IPS-20b (cell line): ENCODE data around the gene NVL.

Experiments
- H3K27ac ChIP-seq: one replicate; pipeline ENCODE4 v1.5.1; 2013; ENCODE audit warnings: low read length
- H3K27me3 ChIP-seq: 2 replicates; pipeline ENCODE4 v1.6.1; 2013; ENCODE audit warnings: mild to moderate bottlenecking, low read length, inconsistent platforms; ENCODE audit not compliant: insufficient read depth
- H3K36me3 ChIP-seq: 2 replicates; pipeline ENCODE4 v1.6.1; 2013; ENCODE audit warnings: low read depth, mild to moderate bottlenecking, inconsistent platforms, low read length, moderate library complexity; ENCODE audit not compliant: insufficient read depth
- H3K4me1 ChIP-seq: 2 replicates; pipeline ENCODE4 v1.6.1; 2013; ENCODE audit warnings: mild to moderate bottlenecking, control low read depth, inconsistent platforms, low read length, moderate library complexity; ENCODE audit not compliant: insufficient read depth
- H3K4me3 ChIP-seq: 2 replicates; pipeline ENCODE4 v1.5.1; 2013; ENCODE audit warnings: mild to moderate bottlenecking, low read length, inconsistent platforms
- H3K9ac ChIP-seq: 2 replicates; pipeline ENCODE4 v1.6.1; 2013; ENCODE audit warnings: low read depth, mild to moderate bottlenecking, inconsistent platforms, low read length, moderate library complexity
- H3K9me3 ChIP-seq: 2 replicates; pipeline ENCODE4 v1.6.1; 2013; ENCODE audit warnings: mild to moderate bottlenecking, low read depth, low read length, inconsistent platforms; ENCODE audit not compliant: insufficient read depth

NVL gene

DNA sequence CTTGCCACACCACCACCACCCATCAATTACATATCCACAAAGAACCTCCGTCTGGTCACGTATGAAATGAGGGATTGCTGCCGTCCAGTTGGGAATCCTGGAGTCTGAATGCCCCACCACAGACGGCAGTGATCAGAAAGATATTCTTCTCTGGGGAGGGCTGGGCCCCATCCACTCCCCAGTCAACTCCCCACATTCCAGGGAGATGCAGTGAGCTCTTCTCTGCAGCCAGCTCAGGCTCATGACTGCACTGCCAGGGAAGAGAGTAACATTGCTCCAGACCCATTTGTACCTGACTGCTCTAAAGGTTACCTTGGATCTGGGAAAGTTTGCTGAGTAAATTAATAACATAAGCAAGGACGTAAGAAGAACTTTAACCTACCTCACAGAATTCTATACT is 128.6 kb downstream of the NVL start:
- H3K4me1 ChIP-seq = peaks cover 11% of the 10 kb centered on the region; the same call in 1 of the 2 replicates
- H3K36me3 ChIP-seq = no peaks in the 10 kb centered on the region
- H3K4me3 ChIP-seq = no peak overlapping the region
- no peaks in the 10 kb centered on the region for H3K9me3 ChIP-seq
- H3K9ac ChIP-seq = no peak overlapping the region
- no peaks in the 10 kb centered on the region for H3K27me3 ChIP-seq
- no peak overlapping the region for H3K27ac ChIP-seq

DNA sequence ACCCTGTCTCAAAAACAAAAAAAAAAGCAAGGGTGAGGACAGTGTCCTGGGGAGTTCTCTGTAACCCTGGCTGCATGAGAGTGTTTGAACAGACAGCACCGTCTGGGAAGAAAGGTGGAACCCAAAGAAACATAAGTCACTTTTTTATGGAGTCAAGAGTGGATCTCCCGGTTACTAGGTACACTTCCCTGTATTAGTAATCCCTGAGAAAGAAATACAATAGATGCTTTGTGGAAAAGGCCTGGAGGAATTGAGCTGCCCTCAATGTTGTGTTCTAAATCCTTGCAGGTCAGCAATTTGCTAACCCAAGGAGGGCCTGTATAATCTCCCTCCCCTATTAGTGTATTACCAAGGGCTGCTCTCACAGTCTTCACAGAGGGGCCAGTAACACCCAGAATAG is 130.3 kb downstream of the NVL start:
- H3K4me1 ChIP-seq = peaks cover 11% of the 10 kb centered on the region; the same call in 1 of the 2 replicates
- no peak overlapping the region for H3K4me3 ChIP-seq
- H3K9me3 ChIP-seq = no peaks in the 10 kb centered on the region
- H3K27ac ChIP-seq = no peak overlapping the region
- H3K27me3 ChIP-seq = no peaks in the 10 kb centered on the region
- H3K9ac ChIP-seq = no peak overlapping the region
- no peaks in the 10 kb centered on the region; the same call in 1 of the 2 replicates for H3K36me3 ChIP-seq

DNA sequence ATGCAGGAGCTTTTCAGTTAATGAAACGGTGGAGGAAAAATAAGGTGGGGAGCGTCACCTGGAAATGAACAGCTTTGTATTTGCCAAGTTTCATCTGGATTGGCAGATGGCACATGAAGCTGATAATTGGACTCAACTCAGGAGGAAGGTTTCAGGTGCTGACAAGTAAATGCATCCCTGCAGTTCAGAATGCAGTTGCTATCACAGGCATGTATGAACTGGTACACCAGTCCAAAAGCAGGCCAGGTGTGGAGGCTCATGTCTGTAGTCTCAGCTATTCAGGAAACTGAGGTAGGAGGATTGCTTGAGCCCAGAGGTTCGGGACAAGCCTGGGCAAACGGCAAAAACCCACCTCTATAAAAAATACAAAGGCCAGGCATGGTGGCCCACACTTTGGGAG is 131.4 kb downstream of the NVL start:
- H3K9ac ChIP-seq = no peak overlapping the region
- H3K27me3 ChIP-seq = no peaks in the 10 kb centered on the region
- H3K36me3 ChIP-seq = peaks cover 7% of the 10 kb centered on the region
- no peaks in the 10 kb centered on the region for H3K9me3 ChIP-seq
- H3K4me3 ChIP-seq = no peak overlapping the region
- H3K4me1 ChIP-seq = peaks cover 8% of the 10 kb centered on the region; the same call in 1 of the 2 replicates
- no peak overlapping the region for H3K27ac ChIP-seq

DNA sequence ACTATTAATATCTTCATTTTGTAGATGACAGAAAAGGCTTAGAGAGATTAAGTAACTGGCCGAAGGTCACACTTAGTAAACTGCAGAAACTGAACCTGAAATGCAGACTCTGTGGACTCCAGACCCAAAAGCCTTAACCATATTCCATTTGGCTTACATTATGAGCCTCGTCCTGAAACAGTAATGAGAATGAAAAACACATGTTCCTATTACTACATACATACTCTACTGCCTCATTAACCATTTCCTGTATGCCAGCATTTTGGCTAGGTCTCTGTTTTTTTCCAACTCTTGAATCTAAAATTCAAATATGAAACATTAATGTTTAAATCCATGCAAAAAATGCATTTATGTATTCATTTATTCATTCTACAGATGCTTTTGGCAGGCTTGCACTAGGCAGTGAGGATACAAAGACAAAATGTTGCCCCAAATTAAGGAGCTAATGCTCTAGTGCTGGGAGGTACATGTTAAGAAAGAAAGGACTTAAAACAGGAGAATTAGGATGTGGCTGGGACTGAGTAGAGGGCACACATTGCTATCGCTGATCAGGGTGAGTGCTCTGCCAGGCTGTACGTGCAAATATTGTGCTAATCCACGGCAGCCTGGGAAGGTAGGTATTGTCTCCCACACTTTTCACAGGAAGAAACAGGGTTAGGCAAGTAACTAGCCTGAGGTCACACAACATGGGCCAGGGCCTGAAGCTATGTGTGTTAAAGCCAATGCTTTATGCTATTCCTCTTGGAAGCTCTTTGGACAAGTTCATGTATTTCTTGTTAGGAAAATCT is 133.0 kb downstream of the NVL start:
- Histone ChIP-seq H3K4me3 (no peak overlapping the region), H3K27me3 (no peaks in the 10 kb centered on the region), H3K27ac (no peak overlapping the region), H3K9me3 (no peaks in the 10 kb centered on the region), H3K36me3 (peaks cover 22% of the 10 kb centered on the region), H3K4me1 (no peaks in the 10 kb centered on the region), H3K9ac (no peak overlapping the region)

DNA sequence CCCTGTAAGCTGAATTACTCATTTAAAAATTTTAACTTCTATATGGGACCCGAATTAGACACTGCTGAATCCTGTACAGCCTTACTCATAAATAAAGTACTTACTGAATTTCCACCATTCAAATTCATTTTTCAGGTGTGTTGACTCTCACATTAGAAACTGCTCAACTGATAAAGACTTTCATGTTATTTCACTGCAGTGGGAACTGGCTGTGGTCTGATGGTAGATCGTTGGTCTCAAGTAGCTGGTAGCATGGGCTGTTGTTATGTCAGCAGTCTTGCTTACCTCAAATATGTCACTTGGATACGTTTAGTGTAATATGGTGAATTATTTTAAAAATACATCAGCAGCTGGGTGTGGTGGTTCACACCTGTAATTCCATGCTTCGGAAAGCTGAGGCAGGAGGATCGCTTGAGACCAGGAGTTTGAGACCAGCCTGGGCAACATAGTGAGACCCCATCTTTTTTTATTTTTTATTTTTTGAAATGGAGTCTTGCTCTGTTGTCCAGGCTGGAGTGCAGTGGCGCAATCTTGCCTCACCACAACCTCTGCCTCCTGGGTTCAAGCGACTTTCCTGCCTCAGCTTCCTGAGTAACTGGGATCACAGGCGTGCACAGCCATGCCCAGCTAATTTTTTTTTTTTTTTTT is 136.5 kb downstream of the NVL start:
- H3K36me3 ChIP-seq = peaks cover 51% of the 10 kb centered on the region

DNA sequence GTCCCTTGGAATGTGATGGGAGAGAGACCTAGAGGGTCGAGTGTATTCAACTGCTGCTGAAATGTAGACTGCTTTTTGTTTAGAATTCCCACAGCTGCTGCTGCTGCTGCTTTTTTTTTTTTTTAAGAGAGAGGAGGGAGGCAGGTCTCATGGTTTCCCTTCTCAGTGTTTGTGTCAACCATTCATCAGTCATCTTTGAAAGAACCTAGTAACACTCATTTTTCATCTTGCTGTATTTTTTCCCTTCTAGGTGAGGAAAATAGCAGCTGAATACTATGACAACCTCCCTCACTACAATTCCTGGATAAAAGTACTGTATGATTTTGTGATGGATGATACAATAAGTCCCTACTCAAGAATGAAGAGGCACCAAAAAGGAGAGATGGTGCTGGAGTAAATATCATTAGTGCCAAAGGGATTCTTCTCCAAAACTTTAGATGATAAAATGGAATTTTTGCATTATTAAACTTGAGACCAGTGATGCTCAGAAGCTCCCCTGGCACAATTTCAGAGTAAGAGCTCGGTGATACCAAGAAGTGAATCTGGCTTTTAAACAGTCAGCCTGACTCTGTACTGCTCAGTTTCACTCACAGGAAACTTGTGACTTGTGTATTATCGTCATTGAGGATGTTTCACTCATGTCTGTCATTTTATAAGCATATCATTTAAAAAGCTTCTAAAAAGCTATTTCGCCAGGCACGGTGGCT is 137.7 kb downstream of the NVL start:
- no peaks in the 10 kb centered on the region for H3K9me3 ChIP-seq
- no peak overlapping the region for H3K4me3 ChIP-seq
- H3K36me3 ChIP-seq = peaks cover 59% of the 10 kb centered on the region
- H3K9ac ChIP-seq = no peak overlapping the region
- H3K27me3 ChIP-seq = no peaks in the 10 kb centered on the region
- no peak overlapping the region for H3K27ac ChIP-seq
- no peaks in the 10 kb centered on the region; the same call in 1 of the 2 replicates for H3K4me1 ChIP-seq

More for the DNA sequence above, 136.5 kb downstream of the NVL start:
- Histone ChIP-seq H3K27me3 (no peaks in the 10 kb centered on the region), H3K9ac (no peak overlapping the region), H3K9me3 (no peaks in the 10 kb centered on the region), H3K4me3 (no peak overlapping the region), H3K4me1 (no peaks in the 10 kb centered on the region; the same call in 1 of the 2 replicates), H3K27ac (no peak overlapping the region)

DNA sequence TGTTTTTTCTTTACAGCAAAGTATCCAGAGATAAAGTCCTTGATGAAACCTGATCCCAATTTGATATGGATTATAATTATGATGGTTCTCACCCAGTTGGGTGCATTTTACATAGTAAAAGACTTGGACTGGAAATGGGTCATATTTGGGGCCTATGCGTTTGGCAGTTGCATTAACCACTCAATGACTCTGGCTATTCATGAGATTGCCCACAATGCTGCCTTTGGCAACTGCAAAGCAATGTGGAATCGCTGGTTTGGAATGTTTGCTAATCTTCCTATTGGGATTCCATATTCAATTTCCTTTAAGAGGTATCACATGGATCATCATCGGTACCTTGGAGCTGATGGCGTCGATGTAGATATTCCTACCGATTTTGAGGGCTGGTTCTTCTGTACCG is 140.4 kb downstream of the NVL start:
- H3K36me3 ChIP-seq = peaks cover 61% of the 10 kb centered on the region

DNA sequence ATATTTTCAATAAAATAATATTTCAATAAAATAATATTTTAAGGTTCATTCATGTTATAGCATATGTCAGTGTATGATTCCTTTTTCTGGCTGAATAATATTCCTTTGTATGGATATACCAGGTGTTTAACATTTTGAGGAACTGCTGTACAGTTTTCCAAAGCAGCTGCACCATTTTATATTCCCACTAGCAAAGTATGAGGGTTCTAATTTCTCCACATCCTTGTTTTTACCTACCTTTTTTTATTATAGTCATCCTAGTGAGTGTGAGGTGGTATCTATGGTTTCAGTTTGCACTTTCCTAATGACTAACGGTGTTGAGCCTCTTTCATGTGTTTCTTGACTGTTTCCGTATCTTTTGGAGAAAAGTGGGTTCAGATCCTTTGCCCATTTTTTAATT is 141.7 kb downstream of the NVL start:
- Histone ChIP-seq H3K4me1 (no peaks in the 10 kb centered on the region; the same call in 1 of the 2 replicates), H3K9me3 (no peaks in the 10 kb centered on the region), H3K36me3 (peaks cover 51% of the 10 kb centered on the region), H3K4me3 (no peak overlapping the region), H3K27ac (no peak overlapping the region), H3K9ac (no peak overlapping the region), H3K27me3 (no peaks in the 10 kb centered on the region)

More for the DNA sequence above, 140.4 kb downstream of the NVL start:
- Histone ChIP-seq H3K4me3 (no peak overlapping the region), H3K9ac (no peak overlapping the region), H3K27me3 (no peaks in the 10 kb centered on the region), H3K27ac (no peak overlapping the region), H3K4me1 (no peaks in the 10 kb centered on the region; the same call in 1 of the 2 replicates), H3K9me3 (no peaks in the 10 kb centered on the region)

DNA sequence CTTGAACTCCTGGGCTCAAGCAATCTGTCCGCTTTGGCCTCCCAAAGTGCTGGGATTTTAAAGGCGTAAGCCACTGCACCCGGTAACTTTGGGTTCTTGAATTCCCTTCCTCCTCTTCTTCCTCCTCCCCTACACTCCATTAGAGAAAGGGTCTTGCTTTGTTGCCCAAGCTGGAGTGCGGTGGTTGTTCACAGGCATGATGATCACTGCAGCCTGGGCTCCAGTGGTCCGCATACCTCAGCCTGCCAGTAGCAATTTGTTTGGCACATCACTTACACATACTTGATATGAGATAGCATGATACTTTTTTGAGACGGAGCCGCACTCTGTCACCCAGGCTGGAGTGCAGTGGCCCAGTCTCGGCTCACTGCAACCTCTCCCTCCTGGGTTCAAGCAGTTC is 144.8 kb downstream of the NVL start:
- Histone ChIP-seq H3K4me3 (peak overlapping the region; percentile 89; the same call in 1 of the 2 replicates), H3K27me3 (no peaks in the 10 kb centered on the region), H3K36me3 (peaks cover 27% of the 10 kb centered on the region), H3K4me1 (peaks cover 5% of the 10 kb centered on the region; the same call in 1 of the 2 replicates), H3K9me3 (no peaks in the 10 kb centered on the region), H3K27ac (no peak overlapping the region), H3K9ac (no peak overlapping the region)

DNA sequence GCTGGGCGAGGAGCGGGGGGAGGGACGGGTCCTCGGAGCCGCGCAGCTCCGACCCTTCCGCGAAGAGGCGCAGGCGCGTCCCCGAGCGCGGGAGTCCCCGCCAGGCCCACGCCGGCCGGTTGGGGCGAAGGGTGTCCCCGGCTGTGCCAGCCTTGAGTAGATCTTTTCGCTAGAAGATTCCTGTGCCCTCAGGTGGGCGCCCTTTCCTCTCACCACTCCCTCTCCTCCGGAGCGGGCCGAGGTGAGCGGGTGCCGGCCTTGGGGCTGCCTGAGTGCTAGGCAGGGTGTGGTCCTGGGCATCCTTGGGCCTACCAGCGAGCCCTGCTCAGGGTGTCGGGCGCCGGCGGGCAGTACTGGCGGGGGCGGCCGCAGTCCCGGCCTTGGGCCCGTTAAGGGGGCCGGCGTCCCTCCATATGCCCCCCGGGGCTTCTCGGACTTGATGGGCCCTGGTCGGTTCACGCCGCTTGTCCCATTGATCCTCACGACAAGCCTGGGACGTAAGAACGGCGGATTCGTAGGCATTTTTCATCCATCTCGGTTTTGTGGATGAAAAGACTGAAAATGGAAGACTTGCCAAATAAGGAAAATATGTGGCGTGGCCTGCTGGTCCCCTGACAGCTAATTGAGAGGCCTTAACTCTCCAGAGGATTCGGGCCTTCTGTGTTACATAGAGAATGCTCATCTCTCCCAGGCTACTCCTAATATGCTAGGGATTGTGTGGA is 146.2 kb downstream of the NVL start:
- Histone ChIP-seq H3K9ac (peak overlapping the region; percentile 87; the same call in 1 of the 2 replicates), H3K9me3 (no peaks in the 10 kb centered on the region), H3K27me3 (no peaks in the 10 kb centered on the region), H3K27ac (peak overlapping the region; percentile 26), H3K4me1 (peaks cover 5% of the 10 kb centered on the region; the same call in 1 of the 2 replicates), H3K36me3 (peaks cover 13% of the 10 kb centered on the region), H3K4me3 (peak overlapping the region; percentile 89)
